Dedifferentiated amniotic fluid mesenchymal stem cell (primary cell): Measurements from ENCODE around the gene CCT8.

Source experiments
- DNase-seq: peaks from one replicate; pipeline ENCODE4 v3.0.0-alpha.2; 2016; ENCODE audit errors: extremely low spot score

CCT8 gene

GRCh38 chr21:29073222-29074006, at the start of gene CCT8:
TSS of gene CCT8 (minus strand) at chr21:29073648. CDS start at chr21:29073590, 58 bp downstream.
- DNase-seq = peak; percentile 100

- no peak for DNase-seq
Observed at GRCh38 chr21:29121759-29122158, 48.3 kb upstream of the CCT8 start.

GRCh38 chr21:29117372-29117955, 44.0 kb upstream of the CCT8 start:
- DNase-seq = no peak

- no peak for DNase-seq
Observed at GRCh38 chr21:29115899-29116298, 42.5 kb upstream of the CCT8 start.

GRCh38 chr21:29114765-29115500, 41.5 kb upstream of the CCT8 start:
- no peak for DNase-seq

- no peak for DNase-seq
Observed at GRCh38 chr21:29105218-29105617, 31.8 kb upstream of the CCT8 start.

GRCh38 chr21:29104239-29104708, 30.8 kb upstream of the CCT8 start:
- no peak for DNase-seq

- no peak for DNase-seq
Observed at GRCh38 chr21:29102791-29103257, 29.4 kb upstream of the CCT8 start.

- no peak for DNase-seq
Observed at GRCh38 chr21:29098156-29098555, 24.7 kb upstream of the CCT8 start.

- no peak for DNase-seq
Observed at GRCh38 chr21:29096218-29097015, 23.0 kb upstream of the CCT8 start.

- peak; percentile 34 for DNase-seq
Observed at GRCh38 chr21:29092102-29092959, 18.9 kb upstream of the CCT8 start.

GRCh38 chr21:29091033-29091432, 17.6 kb upstream of the CCT8 start:
- DNase-seq = peak; percentile 75

GRCh38 chr21:29085106-29085752, 11.8 kb upstream of the CCT8 start:
- DNase-seq = no peak

GRCh38 chr21:29084372-29084771, 10.9 kb upstream of the CCT8 start:
- no peak for DNase-seq

GRCh38 chr21:29083306-29083705, 9.9 kb upstream of the CCT8 start:
- DNase-seq = no peak

- no peak for DNase-seq
Observed at GRCh38 chr21:29082046-29082815, 8.8 kb upstream of the CCT8 start.

GRCh38 chr21:29080454-29080941, 7.0 kb upstream of the CCT8 start:
- DNase-seq = no peak

GRCh38 chr21:29078869-29079767, 5.7 kb upstream of the CCT8 start:
- no peak for DNase-seq
